Left lung (tissue), 10 donors: ENCODE results near the gene DHRS3. TPM values are rescaled to one million over a fixed set of nuclear protein-coding genes. Genes with fewer than 3 reads are reported as not detected.

Experiments used
- ATAC-seq: fragments of 200-7000 bp; cut with Tn5 transposase; one replicate; pipeline ENCODE4 v1.9.1; 2020; ENCODE audit warnings: moderate library complexity
- DNase-seq, 4 donors: peaks; one replicate each; pipeline ENCODE4 v3.0.0-alpha.2; 2013 to 2020
- H3K27ac ChIP-seq, 2 donors: fragments of 200-600 bp; sonication (generic) in 1 of 2; one replicate each; pipeline versions ENCODE4 v1.5.0 to v1.8.0; 2020 to 2021
- H3K27me3 ChIP-seq, 2 donors: fragments of 200-600 bp; sonication (generic) in 1 of 2; one replicate each; pipeline versions ENCODE4 v1.5.0 to v1.8.0; 2020 to 2021
- H3K36me3 ChIP-seq, 2 donors: fragments of 200-600 bp; sonication (generic) in 1 of 2; one replicate each; pipeline versions ENCODE4 v1.5.0 to v1.8.0; 2020 to 2021
- H3K4me1 ChIP-seq, 2 donors: fragments of 200-600 bp; one replicate each; pipeline ENCODE4 v1.8.0; 2021
- H3K4me3 ChIP-seq, 2 donors: fragments of 200-600 bp; sonication (generic) in 1 of 2; one replicate each; pipeline versions ENCODE4 v1.5.0 to v1.8.0; 2020 to 2021; ENCODE audit warnings: mild to moderate bottlenecking in 1 of 2
- H3K9me3 ChIP-seq, 2 donors: fragments of 200-600 bp; sonication (generic) in 1 of 2; one replicate each; pipeline versions ENCODE4 v1.5.0 to v1.8.0; 2020 to 2021
- CTCF ChIP-seq, 2 donors: fragments of 200-600 bp; sonication (generic) in 1 of 2; IDR thresholded peaks; one replicate each; pipeline versions ENCODE4 v1.5.0 to v1.8.0; 2021; ENCODE audit warnings: antibody characterized with exemption in 2 of 2
- intact Hi-C, 2 donors: fragments of 100-400 bp; cut with DNase I; formaldehyde crosslinking; loops; one replicate each; pipeline versions ENCODE4 v1.11.2 to v1.14.2; 2022
- polyA plus RNA-seq, 6 donors: library from polyadenylated mRNA; unstranded; fragments of 120-200 nt; gene quantifications; one replicate each; pipeline ENCODE4 v1.2.1, GENCODE V29; 2013; ENCODE audit not compliant: insufficient read length in 6 of 6
- total RNA-seq, 2 donors: library from RNA; stranded (reverse); fragmentation: NEBNext Ultra II Directional; extraction: Animal tissue kit (Norgen Biotek cat#: 25700); gene quantifications; one replicate each; pipeline ENCODE4 v1.2.1, GENCODE V29; 2021
- donor health status: DM: no; HTN: yes; CAD: no.
- donor health status: DM: no; HTN: no; CAD: no.

The DHRS3 gene
- total and polyA plus RNA-seq, 8 donors, result 37.3 to 120 (median 43.7) TPM

- Histone ChIP-seq H3K4me3 (no peak overlapping the region), H3K4me1 (peaks cover 7 to 18% of the 10 kb centered on the region in 2 donors), H3K9me3 (peaks cover 0 to 12% of the 10 kb centered on the region in 2 donors), H3K27ac (no peak overlapping the region), H3K36me3 (no peaks in the 10 kb centered on the region), H3K27me3 (no peaks in the 10 kb centered on the region)
- intact Hi-C loops, result no loop called here
- DNase-seq, result no peak
- no peak for TF ChIP-seq CTCF (IDR thresholded peaks at IDR 0.05)
- no peak for ATAC-seq
These were observed 80.7 kb downstream of the DHRS3 start for GRCh38 chr1:12537294-12537693.

DNA sequence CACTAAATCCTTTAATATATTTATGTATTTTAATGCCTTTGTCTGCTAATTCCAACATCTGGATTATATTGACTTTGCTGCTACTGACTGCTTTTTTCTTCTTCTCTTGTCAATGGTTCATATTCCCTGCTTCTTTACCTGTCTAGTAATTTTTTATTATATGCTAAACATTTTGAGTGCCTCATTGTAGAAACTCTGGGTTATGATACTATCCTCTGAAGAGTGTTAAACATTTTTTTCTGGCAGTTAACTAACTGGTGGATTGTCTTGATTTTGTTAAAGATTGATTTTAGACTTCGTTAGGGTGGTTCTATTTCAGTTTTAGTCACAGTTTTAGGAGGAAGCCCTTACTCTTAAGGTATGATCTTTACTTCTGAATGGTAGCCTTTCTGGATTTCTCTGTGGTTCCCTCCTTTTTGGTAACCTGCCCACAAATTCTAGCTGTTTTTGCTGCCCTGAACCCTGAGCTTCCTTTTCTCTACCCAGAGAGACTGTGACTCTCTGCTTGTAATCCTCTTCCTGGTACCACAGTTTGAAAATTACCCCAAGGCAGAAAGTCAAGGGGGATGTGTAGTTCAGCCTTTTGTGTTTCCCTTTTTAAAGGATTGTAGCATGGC, 81.9 kb downstream of the DHRS3 start:
- H3K27me3 ChIP-seq, result no peaks in the 10 kb centered on the region
- ATAC-seq (no peak), DNase-seq (no peak)
- H3K4me1 ChIP-seq, result peaks cover 7 to 11% of the 10 kb centered on the region in 2 donors
- no peak overlapping the region for H3K27ac ChIP-seq
- H3K4me3 ChIP-seq, result no peak overlapping the region
- no peaks in the 10 kb centered on the region for H3K36me3 ChIP-seq
- peaks cover 0 to 12% of the 10 kb centered on the region in 2 donors for H3K9me3 ChIP-seq
- intact Hi-C loops, result no loop called here
- no peak for TF ChIP-seq CTCF (IDR thresholded peaks at IDR 0.05)

DNA sequence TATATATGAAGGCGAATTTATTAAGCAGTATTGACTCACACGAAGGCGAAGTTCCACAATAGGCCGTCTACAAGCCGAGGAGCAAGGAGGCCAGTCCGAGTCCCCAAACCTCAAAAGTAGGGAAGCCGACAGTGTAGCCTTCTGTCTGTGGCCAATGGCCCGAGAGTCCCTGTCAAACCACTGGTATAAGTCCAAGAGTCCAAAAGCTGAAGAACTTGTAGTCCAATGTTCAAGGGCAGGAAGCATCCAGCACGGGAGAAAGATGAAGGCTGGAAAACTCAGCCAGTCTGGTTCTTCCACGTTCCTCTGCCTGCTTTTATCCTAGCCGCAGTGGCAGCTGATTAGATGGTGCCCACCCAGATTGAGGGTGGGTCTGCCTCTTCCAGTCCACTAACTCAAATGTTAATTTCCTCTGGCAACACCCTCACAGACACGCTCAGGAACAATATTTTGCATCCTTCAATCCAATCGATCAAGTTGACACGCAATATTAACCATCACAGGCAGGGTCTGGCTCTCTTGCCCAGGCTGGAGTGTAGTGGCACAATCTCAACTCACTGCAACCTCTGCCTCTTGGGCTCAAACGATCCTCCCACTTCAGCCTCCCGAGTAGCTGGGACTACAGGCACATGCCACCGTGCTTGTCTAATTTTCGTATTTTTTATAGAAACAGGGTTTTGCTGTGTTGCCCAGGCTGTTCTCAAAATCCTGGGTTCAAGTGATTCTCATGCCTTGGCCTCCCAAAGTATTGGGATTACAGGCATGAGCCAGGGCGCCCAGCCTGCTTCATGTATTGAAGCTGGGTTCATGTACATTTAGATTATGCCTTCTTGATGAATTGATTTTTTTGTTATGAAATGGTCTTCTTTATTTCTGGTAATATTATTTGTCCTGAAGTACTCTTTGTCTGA, 85.3 kb downstream of the DHRS3 start:
- intact Hi-C loops, result no loop called here
- peaks cover 0 to 12% of the 10 kb centered on the region in 2 donors for H3K9me3 ChIP-seq
- no peak for TF ChIP-seq CTCF (IDR thresholded peaks at IDR 0.05)

DNA sequence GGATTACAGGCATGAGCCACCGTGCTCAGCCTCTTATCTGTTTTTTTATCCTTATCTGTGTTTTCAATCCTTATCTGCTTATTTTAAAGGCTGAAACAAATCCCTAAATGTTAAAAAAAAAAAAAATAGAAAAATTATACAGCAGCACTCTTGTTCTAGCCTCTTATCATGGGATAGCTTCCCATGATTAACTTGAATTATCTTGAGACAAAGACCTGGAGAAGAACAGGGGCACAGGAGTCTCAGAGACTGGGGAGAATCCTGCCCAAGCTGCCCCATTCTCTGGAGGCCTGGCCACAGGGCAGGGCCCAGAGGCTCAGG, 86.9 kb downstream of the DHRS3 start:
- Histone ChIP-seq H3K4me1 (peaks cover 21 to 27% of the 10 kb centered on the region in 2 donors), H3K27ac (peak overlapping the region in 1 of 2 donors; percentile 41), H3K27me3 (no peaks in the 10 kb centered on the region), H3K4me3 (no peak overlapping the region), H3K9me3 (peaks cover 0 to 10% of the 10 kb centered on the region in 2 donors), H3K36me3 (no peaks in the 10 kb centered on the region)
- no peak for TF ChIP-seq CTCF (IDR thresholded peaks at IDR 0.05)
- DNase-seq (no peak), ATAC-seq (no peak)
- intact Hi-C loops, result no loop called here

More for the DNA sequence above, 85.3 kb downstream of the DHRS3 start:
- no peak for ATAC-seq
- Histone ChIP-seq H3K27ac (no peak overlapping the region), H3K4me3 (no peak overlapping the region), H3K36me3 (no peaks in the 10 kb centered on the region), H3K4me1 (peaks cover 21 to 24% of the 10 kb centered on the region in 2 donors), H3K27me3 (no peaks in the 10 kb centered on the region)
- peak in 1 of 4 donors; percentile 69 for DNase-seq

GRCh38 chr1:12530462-12531178, 87.4 kb downstream of the DHRS3 start:
- H3K36me3 ChIP-seq, result no peaks in the 10 kb centered on the region
- no peak overlapping the region for H3K4me3 ChIP-seq
- ATAC-seq (peak; percentile 13), DNase-seq (peak in 1 of 4 donors; percentile 6)
- H3K4me1 ChIP-seq, result peaks cover 21 to 31% of the 10 kb centered on the region in 2 donors
- peaks cover 0 to 4% of the 10 kb centered on the region in 2 donors for H3K9me3 ChIP-seq
- intact Hi-C loops, result no loop called here
- no peaks in the 10 kb centered on the region for H3K27me3 ChIP-seq
- peak overlapping the region; percentile 41 to 53 for H3K27ac ChIP-seq
- TF ChIP-seq CTCF (IDR thresholded peaks at IDR 0.05), result no peak
